Kidney glomerular epithelial cell (primary cell): ENCODE measurements around the gene ZEB1.

ENCODE experiments used
- DNase-seq: peaks from one replicate; lab custom pipeline; 2025; lab: John Stamatoyannopoulos, UW

ZEB1 gene

GRCh38 chr10:31318854-31319601, at the start of gene ZEB1:
Gene ZEB1, plus strand, starts transcription at chr10:31319216. Its CDS starts 19 bp downstream, at chr10:31319235.
- peak; percentile 84 for DNase-seq

- no peak for DNase-seq
Measured at GRCh38 chr10:31270954-31271353, 48.1 kb upstream of the ZEB1 start.

GRCh38 chr10:31272841-31273240, 46.2 kb upstream of the ZEB1 start:
- no peak for DNase-seq

GRCh38 chr10:31273789-31274188, 45.2 kb upstream of the ZEB1 start:
- no peak for DNase-seq

GRCh38 chr10:31274310-31274709, 44.7 kb upstream of the ZEB1 start:
- no peak for DNase-seq

GRCh38 chr10:31278279-31278941, 40.6 kb upstream of the ZEB1 start:
- no peak for DNase-seq

- no peak for DNase-seq
Measured at GRCh38 chr10:31280972-31281371, 38.0 kb upstream of the ZEB1 start.

GRCh38 chr10:31288001-31288400, 31.0 kb upstream of the ZEB1 start:
- no peak for DNase-seq

- no peak for DNase-seq
Measured at GRCh38 chr10:31288962-31289361, 30.1 kb upstream of the ZEB1 start.

GRCh38 chr10:31290386-31290785, 28.6 kb upstream of the ZEB1 start:
- DNase-seq, result no peak

GRCh38 chr10:31291123-31291522, 27.9 kb upstream of the ZEB1 start:
- no peak for DNase-seq

- no peak for DNase-seq
Measured at GRCh38 chr10:31294558-31294957, 24.5 kb upstream of the ZEB1 start.

GRCh38 chr10:31296754-31297153, 22.3 kb upstream of the ZEB1 start:
- DNase-seq, result no peak

- no peak for DNase-seq
Measured at GRCh38 chr10:31299119-31299518, 19.9 kb upstream of the ZEB1 start.

GRCh38 chr10:31303212-31303611, 15.8 kb upstream of the ZEB1 start:
- DNase-seq, result no peak

GRCh38 chr10:31304291-31304970, 14.6 kb upstream of the ZEB1 start:
- peak; percentile 3 for DNase-seq

- no peak for DNase-seq
Measured at GRCh38 chr10:31313396-31313795, 5.6 kb upstream of the ZEB1 start.

GRCh38 chr10:31314256-31315150, 4.5 kb upstream of the ZEB1 start:
- no peak for DNase-seq

GRCh38 chr10:31315453-31315852, 3.6 kb upstream of the ZEB1 start:
- DNase-seq, result no peak

- no peak for DNase-seq
Measured at GRCh38 chr10:31317171-31317570, 1.8 kb upstream of the ZEB1 start.

GRCh38 chr10:31317652-31318381, 1.2 kb upstream of the ZEB1 start:
- DNase-seq, result no peak
